HEK293 (cell line): Measurements from ENCODE around the gene ATE1.

ENCODE experiments used
- GLI2 ChIP-seq: fragments of 450-650 bp; formaldehyde crosslinking; IDR thresholded peaks from 2 replicates; pipeline ENCODE4; 2017; ENCODE audit warnings: missing biosample characterization, missing genetic modification characterization, low read depth, borderline replicate concordance
- REPIN1 ChIP-seq: fragments of 450-650 bp; formaldehyde crosslinking; IDR thresholded peaks from 2 replicates; pipeline ENCODE4 v1.5.1; 2017; ENCODE audit warnings: missing biosample characterization, missing genetic modification characterization, low read depth
- SP2 ChIP-seq: fragments of 450-650 bp; formaldehyde crosslinking; IDR thresholded peaks from 2 replicates; pipeline ENCODE4 v1.5.1; 2016; ENCODE audit warnings: missing biosample characterization, missing genetic modification characterization
- YY1 ChIP-seq: fragments of 450-650 bp; formaldehyde crosslinking; IDR thresholded peaks from 2 replicates; pipeline ENCODE4 v1.5.1; 2018; ENCODE audit warnings: missing biosample characterization, missing genetic modification characterization
- TF ChIP-seq, protein P1 (sequence below): fragments of 450-650 bp; formaldehyde crosslinking; IDR thresholded peaks from 2 replicates; pipeline ENCODE4 v1.5.1; 2016; ENCODE audit warnings: missing biosample characterization, missing genetic modification characterization

DNA sequence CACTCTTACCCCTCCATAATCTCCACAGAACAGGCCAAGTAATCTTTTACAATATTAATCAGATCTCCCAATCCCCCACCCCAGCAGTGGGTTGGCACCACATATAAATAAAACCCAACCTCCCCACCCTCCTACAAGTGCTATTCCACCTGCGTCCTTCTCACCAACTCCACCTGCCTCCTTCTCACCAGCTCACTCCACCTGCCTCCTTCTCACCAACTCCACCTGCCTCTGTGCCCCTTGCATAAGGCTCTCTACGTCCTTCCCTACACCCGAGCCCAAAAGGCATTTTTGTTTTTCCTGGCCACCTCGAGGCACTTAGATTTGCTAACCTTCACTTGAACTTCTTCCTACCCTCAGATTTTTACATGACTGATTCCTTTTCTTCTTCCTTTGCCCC, 89.7 kb downstream of the ATE1 start:
- TF ChIP-seq, protein P1, sequence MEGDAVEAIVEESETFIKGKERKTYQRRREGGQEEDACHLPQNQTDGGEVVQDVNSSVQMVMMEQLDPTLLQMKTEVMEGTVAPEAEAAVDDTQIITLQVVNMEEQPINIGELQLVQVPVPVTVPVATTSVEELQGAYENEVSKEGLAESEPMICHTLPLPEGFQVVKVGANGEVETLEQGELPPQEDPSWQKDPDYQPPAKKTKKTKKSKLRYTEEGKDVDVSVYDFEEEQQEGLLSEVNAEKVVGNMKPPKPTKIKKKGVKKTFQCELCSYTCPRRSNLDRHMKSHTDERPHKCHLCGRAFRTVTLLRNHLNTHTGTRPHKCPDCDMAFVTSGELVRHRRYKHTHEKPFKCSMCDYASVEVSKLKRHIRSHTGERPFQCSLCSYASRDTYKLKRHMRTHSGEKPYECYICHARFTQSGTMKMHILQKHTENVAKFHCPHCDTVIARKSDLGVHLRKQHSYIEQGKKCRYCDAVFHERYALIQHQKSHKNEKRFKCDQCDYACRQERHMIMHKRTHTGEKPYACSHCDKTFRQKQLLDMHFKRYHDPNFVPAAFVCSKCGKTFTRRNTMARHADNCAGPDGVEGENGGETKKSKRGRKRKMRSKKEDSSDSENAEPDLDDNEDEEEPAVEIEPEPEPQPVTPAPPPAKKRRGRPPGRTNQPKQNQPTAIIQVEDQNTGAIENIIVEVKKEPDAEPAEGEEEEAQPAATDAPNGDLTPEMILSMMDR (tag by site-specific recombination), result no peak
- no peak for TF ChIP-seq SP2
- no peak for TF ChIP-seq GLI2
- TF ChIP-seq REPIN1, result no peak
- no peak for TF ChIP-seq YY1
